Gastroesophageal sphincter (tissue), 3 donors: ENCODE data around the gene ZNF121.

Experiments used
- EP300 ChIP-seq: sonication (generic); formaldehyde crosslinking; IDR thresholded peaks from one replicate; pipeline ENCODE4 v1.6.1; 2017; ENCODE audit warnings: antibody characterized with exemption, mild to moderate bottlenecking
- POLR2A ChIP-seq, 2 donors: fragments of 450-650 bp; IDR thresholded peaks; one replicate each; pipeline ENCODE4 v1.6.1; 2017; ENCODE audit warnings: antibody characterized with exemption in 2 of 2, mild to moderate bottlenecking in 2 of 2, moderate library complexity in 1 of 2
- POLR2AphosphoS5 ChIP-seq: sonication (generic); formaldehyde crosslinking; IDR thresholded peaks from one replicate; pipeline ENCODE4 v1.6.1; 2017; ENCODE audit warnings: antibody characterized with exemption
- TF ChIP-seq, protein P1 (sequence below), 4 experiments: fragments of 200-600 bp in 2 of 4; fragments of 450-650 bp in 2 of 4; sonication (generic) in 1 of 4; IDR thresholded peaks; one replicate each; pipeline ENCODE4 v1.5.1; 2017 to 2019; ENCODE audit warnings: antibody characterized with exemption in 4 of 4, mild to moderate bottlenecking in 2 of 4, moderate library complexity in 2 of 4

DNA sequence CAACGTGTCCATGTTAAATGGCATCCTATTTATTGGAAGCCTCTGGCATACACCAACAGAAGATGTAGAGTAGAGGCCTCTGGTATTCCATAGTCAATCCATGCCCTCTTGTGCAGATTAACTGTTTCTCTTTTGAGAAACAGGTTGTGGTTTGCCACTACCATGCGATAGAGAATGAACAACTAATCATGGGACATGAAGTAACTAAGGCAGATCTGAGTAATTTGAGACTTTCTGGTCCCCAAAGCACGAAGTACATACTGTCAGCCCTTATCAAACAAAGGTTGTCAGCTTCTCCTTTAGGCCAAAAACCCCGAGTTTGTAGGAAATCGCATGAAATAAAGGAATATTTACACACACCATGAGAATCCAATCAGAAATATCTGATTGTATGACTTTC lies 3.6 kb downstream of the ZNF121 start:
- TF ChIP-seq, protein P1, sequence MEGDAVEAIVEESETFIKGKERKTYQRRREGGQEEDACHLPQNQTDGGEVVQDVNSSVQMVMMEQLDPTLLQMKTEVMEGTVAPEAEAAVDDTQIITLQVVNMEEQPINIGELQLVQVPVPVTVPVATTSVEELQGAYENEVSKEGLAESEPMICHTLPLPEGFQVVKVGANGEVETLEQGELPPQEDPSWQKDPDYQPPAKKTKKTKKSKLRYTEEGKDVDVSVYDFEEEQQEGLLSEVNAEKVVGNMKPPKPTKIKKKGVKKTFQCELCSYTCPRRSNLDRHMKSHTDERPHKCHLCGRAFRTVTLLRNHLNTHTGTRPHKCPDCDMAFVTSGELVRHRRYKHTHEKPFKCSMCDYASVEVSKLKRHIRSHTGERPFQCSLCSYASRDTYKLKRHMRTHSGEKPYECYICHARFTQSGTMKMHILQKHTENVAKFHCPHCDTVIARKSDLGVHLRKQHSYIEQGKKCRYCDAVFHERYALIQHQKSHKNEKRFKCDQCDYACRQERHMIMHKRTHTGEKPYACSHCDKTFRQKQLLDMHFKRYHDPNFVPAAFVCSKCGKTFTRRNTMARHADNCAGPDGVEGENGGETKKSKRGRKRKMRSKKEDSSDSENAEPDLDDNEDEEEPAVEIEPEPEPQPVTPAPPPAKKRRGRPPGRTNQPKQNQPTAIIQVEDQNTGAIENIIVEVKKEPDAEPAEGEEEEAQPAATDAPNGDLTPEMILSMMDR (IDR thresholded peaks at IDR 0.05): no peak
- TF ChIP-seq POLR2AphosphoS5: no peak
- TF ChIP-seq POLR2A (IDR thresholded peaks at IDR 0.05): no peak
- TF ChIP-seq EP300: no peak
